HG03354 (cell line): ENCODE measurements around the gene RGL2.
"Not testable (repeated sequence)": the region's sequence is repeated elsewhere in the genome, so short reads cannot be mapped to it uniquely, and the experiment has no call there.

Experiments used
- ATAC-seq: cut with Tn5 transposase; IDR thresholded peaks from one replicate; pipeline ENCODE4 v1.9.1; 2021; ENCODE audit warnings: mild to moderate bottlenecking; ENCODE audit not compliant: unreplicated experiment, poor library complexity, severe bottlenecking

RGL2 gene

GRCh38 chr6:33276864-33277662 lies 21.7 kb downstream of the RGL2 start, which contains the start of gene B3GALT4:
TSS of gene B3GALT4 (plus strand) at chr6:33277123. CDS start at chr6:33277420, 297 bp downstream.
- ATAC-seq: peak; percentile 59

- ATAC-seq: no peak
Observed at GRCh38 chr6:33276581-33276863, 22.2 kb downstream of the RGL2 start.

GRCh38 chr6:33275795-33276580 lies 22.8 kb downstream of the RGL2 start:
- ATAC-seq: not testable (repeated sequence)

GRCh38 chr6:33273924-33274902 lies 24.5 kb downstream of the RGL2 start:
- ATAC-seq: no peak

- no peak for ATAC-seq
Observed at GRCh38 chr6:33273129-33273923, 25.4 kb downstream of the RGL2 start.

- ATAC-seq: peak; percentile 21
Observed at GRCh38 chr6:33272275-33273128, 26.2 kb downstream of the RGL2 start.

- peak; percentile 83 for ATAC-seq
Observed at GRCh38 chr6:33271468-33272274, 27.1 kb downstream of the RGL2 start, which contains the start of the genes RPS18 and VPS52. TSS of gene RPS18 (plus strand) at chr6:33272075. CDS start at chr6:33272120, 45 bp downstream. TSS of gene VPS52 (minus strand) at chr6:33271876. CDS start at chr6:33271675, 201 bp downstream.

- peak; percentile 22 for ATAC-seq
Observed at GRCh38 chr6:33271117-33271467, 27.6 kb downstream of the RGL2 start.

GRCh38 chr6:33264015-33264414 lies 34.7 kb downstream of the RGL2 start:
- no peak for ATAC-seq

GRCh38 chr6:33262490-33262889 lies 36.3 kb downstream of the RGL2 start:
- ATAC-seq: not testable (repeated sequence)

GRCh38 chr6:33259032-33259431 lies 39.7 kb downstream of the RGL2 start:
- ATAC-seq: no peak

GRCh38 chr6:33254591-33254990 lies 44.2 kb downstream of the RGL2 start:
- ATAC-seq: no peak

GRCh38 chr6:33252759-33253158 lies 46.0 kb downstream of the RGL2 start:
- no peak for ATAC-seq

GRCh38 chr6:33251395-33252012 lies 47.2 kb downstream of the RGL2 start:
- no peak for ATAC-seq

- no peak for ATAC-seq
Observed at GRCh38 chr6:33250731-33251130, 48.0 kb downstream of the RGL2 start.

GRCh38 chr6:33249732-33250630 lies 48.8 kb downstream of the RGL2 start:
- no peak for ATAC-seq
